Measurements from ENCODE around the gene PCSK2.

Gene PCSK2

DNA sequence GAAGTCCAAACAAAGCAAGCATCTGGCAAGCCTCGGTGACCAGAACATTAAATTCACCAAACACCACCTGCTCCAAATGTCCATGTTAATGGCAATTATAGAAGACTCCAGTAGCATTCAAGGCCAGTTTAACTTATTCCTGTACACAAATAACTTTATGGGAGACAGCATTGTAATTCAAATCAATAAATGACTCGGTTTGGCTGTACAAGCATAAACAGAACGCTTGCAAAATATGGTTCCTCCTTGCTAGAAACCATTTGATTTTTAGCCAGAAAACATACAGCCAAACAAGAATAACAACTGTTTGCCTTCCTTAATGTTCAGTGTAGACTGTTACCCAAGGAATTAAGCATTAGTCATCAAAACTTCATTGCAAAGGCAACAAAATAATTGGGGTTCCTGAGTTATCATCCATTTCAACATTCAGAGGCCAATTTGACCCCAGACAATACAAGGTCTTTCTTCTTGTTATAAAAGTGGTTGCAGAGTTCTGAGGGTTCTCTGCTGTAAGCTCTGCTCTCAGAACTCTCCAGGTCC, 179.3 kb downstream of the PCSK2 start:
- DNase-seq = no peak

DNA sequence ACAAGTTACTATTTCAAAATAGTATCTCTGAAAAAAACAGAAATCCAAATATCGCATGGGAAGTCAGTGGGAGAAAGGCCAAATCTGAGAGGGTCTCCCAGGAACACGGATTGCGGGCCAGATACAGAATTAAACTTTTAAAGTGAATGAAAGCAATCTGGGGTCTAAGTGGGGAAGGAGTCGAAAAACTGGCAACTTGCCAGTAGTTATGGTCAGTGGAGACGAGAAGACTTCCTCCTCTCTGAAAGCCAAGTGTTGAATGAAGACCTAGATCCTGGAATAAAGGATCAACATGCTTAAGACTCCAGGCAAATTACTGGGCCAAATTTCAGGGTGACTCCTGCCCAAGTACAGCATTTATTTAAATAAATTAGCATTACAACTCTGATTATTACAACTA, 180.7 kb downstream of the PCSK2 start:
- DNase-seq = no peak

DNA sequence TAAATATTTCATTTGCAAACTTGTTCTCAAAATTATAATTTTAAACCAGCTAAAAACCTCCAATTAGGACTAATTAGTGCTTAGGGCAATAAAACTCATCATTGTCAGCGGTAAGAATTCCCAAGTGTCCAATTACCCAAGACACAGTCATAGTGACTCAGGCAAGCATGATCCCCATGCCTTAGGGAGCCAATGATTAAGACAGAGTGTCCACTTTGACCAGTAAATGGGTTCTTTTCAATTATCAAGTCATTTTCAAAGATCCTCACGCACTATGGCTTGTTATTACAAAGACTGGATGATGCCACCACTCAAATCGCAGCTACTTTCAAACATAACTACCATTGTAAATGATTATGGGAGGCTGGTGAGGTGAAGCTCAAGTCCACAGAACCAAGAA, 190.4 kb downstream of the PCSK2 start:
- no peak for DNase-seq

DNA sequence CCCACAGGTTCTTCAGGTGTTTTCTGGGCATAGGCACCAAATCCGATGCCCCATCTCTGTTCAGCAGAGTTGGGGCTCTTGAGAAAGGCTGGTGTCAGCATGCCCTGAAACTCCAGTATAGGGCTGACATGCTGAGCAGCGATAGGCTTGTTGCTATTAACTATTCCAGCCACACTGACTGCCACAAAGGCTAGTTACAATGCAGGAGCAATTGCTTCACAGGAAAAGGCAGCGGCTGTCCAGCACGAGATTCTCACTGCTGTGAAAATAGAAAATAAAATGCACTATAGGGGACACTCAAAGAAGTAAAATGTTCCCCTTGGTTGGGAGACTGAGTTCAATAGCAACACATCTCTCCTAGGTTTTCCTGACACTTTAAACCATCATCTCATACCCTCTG, 191.9 kb downstream of the PCSK2 start:
- no peak for DNase-seq

DNA sequence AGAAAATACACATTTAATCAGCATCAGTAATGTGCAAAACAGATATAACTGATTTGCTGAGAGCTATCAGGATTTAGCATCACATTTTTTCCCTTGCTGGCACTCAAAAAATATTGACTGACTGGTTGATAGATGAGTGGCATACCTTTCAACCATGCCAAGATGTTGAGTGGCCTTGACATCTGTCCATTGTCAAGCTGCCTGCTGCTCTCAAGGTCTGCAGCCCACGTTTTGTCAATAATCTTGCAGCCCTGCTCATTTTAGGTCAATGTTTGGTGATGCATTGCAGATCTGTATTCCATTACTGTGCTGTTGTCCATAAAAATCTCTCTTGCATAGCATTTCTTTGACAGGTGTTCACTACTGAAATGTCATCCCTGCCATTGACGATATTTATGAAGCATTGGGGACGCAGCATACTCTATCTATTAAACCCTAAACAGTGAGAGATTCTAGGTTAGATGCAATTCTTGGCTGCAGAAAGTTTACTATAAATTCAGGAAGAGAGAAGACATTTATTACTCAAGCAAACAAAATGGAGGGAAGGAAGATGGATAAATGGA, 192.7 kb downstream of the PCSK2 start:
- peak; percentile 29 for DNase-seq

DNA sequence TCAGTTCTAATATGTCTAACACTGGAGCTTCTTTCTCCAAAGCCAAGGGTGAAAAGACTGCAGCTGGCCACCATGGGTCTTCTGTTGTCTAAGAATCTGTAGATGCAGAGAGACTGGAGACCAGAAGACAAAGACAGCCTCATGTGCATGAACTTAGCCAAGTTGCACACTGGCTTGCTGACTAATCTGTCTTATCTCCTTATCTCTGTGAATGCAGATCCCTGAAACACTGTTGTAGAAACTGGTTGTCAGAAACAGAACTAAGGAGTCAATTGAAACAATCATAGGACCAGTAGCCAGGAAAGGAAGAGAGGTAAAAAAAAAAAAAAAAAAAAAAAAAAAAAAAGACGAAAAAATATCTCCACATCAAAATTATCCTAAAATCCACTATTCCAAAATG, 194.7 kb downstream of the PCSK2 start:
- DNase-seq = no peak

DNA sequence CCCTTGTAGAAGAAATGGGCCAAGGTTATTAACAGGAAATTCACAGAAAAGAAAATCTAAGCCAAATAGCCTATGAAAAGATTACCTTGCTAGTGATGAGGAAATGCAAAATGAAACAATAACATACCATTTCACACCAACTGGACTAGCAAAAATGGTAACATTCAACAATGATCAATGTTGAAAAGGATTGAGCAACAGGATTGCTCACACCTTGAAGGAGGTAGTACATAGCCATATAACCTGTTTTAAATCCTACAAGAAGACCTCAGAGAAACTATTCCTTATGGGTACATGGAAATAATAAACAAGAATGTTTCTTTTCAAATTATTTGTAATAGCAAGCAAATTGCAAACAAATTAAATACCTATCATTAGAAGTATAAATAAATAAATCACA, 196.9 kb downstream of the PCSK2 start:
- DNase-seq = no peak

DNA sequence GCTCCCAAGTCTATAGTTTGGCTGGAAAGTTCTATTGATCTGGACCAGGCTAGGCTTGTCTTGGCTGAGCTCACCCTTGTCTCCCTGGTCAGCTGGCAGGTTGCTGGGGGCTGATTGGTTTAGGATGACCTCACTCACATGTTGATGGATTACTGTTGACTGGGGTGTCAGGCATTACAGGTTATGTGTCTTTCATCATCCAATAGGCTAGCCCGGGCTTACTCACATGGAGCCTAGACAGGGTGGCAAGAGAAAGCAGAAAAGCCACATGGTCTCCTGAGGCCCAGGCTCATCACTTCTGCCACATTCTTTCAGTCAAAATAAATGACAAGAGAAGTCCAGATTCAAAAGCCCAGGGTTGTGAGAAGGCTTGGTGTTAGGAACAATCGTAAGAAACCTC, 200.8 kb downstream of the PCSK2 start:
- no peak for DNase-seq

DNA sequence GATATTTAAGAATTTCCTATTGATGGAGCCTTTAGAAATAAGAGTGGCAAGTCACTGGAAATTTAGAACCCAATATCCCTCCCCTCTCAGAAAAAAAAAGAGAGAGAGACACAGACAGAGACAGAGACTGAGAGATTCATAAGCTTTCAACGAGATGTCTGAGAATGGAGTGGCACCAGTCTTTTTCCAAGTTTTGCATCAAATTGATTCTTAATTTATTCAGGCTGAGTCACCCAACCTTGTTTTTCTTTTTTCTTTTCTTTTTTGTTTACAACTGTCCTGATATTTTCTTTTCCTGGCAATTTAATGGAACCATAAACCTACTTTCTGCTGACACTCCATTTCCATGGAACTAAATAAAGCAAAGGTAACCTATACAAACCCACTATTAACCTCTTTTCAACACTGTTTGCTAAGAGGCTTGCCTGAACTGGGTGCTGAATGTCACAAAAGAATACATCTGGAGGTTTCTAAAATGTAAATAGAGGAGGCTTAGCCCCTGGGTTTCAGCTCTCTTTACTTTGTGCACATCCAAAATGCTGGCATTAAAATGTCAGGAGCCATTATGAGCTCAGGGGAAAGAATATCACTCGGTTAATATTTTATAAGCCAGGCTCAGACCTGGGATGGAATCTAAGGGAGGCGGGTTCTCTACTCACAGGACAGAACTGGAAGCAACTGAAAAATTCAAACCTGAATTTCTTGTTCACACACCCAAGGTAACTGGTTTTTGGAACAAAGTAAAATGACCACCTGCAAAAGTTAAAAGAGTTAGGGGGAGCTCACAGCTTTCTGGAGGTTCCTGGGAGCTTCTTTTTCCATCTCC, 203.5 kb downstream of the PCSK2 start:
- no peak for DNase-seq

DNA sequence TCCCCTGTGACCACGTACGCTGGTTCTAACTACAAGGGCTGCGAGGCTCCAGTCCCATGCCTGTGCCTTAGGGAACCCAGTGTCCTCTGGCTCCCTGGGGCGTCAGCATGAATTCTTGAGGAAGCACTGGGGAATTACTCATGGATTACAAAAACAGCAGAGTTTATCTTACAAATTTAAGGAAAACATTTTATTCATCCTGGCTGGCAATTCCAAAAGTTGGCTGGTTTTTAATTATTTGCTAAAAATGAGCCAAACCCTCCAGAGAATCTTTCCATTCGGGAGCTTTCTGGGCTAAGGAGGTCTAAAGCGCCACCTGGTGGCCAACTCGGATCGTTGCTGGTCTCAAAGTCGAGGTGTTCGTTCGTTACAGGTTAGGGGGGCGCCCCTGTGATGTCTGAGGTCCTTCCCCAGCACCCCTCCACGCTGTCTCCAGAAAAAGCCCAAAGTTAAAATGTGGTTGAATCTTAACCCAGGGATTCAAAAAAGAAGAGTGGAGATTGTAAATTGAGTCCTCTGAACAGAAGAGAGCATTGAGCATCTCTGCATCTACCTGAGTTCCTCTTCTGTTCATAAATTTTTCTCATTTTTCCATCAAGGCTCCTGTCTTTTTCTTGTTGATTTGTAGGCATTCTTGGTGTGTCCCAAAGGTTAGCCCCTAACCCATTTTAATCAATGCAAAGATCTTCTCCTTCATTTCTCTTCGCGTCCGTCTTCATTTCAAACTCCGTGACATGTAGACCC, 205.0 kb downstream of the PCSK2 start:
- peak; percentile 48 for DNase-seq

DNA sequence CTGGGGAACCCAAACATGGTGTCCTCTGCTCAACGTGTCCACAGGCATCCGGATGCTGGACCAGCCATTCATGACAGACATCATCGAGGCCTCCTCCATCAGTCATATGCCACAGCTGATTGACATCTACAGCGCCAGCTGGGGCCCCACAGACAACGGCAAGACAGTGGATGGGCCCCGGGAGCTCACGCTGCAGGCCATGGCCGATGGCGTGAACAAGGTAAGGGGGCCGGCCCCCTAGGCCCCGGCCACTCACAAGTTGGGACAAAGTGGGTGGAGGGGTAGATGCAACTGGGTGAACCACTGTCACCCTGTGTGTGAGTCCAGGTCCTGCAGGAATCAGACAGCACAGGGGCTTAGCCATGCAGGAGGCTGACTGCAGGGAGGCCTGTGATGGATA, 209.8 kb downstream of the PCSK2 start:
- DNase-seq = no peak

DNA sequence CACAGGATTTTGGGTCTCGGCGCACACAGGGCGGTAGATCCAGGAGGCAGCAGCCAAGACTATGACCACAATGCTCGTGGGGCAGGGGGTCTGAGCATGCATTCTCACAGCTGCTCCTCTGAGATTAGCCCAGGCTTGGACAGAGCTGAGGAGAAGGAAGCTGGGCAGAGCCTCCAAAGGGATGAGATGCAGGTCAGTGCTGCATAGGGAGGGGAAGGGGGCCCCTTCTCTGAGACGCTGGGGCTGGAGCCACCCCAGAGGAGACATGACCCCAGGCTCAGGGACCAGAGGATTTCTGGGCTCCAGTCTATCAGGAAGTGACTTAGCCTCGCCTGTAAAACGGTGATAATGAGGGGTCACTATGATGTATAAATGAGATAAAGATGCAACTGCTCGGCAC, 210.4 kb downstream of the PCSK2 start:
- DNase-seq = no peak

DNA sequence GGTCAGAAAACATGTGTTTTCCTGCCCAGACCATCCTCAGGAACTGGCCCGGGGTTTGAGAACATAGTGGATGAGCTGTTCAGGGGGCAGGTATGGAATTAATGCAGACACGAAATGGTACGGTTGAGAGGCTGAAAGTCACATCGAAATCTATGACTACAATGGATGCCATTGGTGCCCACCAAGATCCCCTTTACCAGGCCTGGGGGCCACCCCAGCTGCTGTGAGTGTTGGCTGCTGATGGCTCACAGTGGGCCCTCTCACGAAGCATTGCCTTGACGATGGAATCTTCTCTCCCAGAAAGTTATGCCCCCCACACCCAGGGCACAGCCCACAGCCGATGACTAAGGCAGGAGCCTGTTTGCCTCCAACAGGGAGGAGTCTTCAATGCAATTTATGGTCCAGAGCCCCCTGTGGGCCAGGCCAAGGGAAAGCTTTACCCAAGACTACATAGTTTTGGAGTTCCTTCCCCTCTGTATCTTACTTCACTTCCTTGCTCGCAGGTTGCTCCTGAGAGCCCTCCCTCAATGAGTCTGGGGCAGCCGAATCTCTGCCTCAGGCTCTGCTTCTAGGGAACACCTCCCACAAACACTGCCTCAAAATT, 211.7 kb downstream of the PCSK2 start:
- no peak for DNase-seq

DNA sequence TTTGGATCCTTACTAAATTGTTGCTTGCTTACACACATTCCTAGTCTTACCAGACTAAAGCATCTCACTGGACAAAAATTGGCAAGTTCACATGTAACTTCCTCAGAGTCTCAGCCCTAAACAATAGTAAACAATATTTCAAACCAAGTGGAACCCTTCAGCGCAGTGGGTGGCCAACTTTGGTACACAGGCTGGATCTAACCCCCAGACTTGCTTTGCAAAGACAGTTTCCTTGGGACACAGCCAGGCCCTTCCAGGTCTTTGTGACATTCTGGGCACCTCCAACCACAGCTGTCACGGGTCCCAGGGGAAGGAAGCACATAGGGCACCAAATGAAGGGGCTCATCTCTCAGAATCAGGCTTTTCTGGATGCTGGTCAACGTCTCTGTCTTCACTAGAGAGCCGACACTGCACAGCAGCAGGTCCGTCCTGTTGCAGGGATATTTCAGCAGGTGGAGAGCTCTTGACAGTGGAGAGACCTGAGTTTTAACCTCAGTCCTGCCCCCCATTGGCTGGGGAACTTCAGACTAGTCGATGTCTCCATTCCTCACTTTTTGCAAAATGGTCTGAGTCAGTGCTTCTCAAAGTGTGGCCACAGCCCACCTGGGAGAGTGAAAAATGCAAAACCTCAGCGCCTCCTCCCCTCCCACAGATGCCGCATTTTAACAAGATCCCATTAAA, 212.9 kb downstream of the PCSK2 start:
- DNase-seq = no peak

DNA sequence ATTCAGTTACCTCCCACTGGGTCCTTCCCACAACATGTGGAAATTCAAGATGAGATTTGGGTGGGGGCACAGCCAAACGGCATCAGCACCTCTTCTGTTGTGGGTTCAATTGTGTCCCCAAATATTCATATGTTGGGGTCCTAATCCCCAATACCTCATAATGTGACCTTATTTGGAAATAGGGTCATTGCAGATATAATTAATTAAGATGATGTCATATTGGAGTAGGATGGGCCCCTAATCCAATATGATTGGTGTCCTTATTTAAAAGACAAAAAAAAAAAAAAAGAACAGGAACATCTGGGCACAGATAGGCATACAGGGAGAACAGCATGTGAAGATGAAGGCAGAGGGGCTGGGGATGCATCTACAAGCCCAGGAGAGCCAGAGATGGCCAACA, 214.9 kb downstream of the PCSK2 start:
- DNase-seq = no peak

DNA sequence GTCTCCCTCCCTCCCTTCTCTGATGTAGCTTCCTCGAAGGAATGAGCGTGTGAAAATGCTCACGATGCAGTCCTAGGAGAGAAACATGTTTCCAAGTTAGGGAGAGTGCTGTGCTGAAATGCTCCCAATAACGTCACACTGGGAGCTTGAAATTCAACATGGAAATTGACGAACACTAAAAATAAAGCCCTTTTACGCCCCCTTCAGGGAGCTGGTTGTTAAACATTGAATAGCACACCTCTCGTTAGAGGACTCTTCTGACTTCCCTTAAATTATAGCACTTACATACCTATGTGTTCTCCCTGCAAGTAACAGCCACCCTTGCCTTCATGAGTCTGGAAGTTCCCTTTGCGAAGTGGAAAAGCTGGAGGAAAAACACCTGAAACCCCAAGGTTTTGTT, 215.7 kb downstream of the PCSK2 start:
- no peak for DNase-seq

DNA sequence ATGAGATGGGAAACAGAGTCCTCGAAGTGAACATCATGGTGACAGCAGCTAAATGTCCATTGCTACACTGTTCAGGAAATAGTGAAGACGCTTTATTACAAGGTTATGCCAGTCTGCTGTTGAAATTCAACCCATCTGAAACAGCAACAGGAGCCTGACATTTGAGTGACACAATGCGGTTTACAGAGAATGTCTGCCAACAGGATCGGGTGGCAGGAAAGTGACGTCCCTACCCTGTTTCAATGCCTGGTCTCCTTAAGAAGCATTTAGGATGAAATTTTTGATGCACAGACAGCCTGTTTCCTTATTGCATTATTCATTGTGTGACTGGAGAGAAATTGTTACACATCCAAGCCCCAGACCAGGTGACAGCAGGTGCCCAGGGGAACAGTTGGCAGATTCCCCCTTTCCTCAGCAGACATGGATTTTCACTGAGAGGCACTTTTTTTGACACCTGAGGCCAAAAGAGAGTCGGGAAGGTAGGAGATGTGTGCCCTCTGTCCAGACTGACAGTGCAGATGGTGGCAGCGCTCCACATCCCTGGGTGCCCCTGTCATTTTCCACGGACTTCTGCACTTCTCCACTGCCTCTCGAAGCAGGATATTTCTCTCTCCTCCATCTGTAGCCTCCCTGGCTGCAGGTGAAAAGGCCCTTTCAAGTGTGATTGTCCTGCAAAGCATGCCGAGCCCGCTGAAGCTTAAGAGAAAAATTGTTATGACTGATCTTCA, 216.5 kb downstream of the PCSK2 start:
- peak; percentile 52 for DNase-seq

DNA sequence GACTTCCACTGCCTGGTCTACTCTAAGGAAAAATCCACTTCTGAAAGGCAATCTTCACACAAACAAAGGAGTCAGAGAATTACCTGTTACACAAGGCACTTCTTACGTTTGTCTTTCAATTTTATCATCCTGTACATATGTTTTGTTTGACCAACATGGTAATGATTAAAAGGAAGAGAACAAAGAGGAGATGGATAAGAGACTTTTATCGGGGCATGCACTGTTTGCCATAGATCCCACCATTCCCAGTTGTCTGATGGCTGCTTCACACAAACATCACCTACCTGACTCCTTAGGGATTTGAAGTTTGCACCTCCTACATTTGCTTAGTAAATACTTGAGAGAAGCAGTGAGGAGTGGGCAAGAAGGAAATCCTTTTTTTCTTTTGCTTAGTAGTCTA, 217.3 kb downstream of the PCSK2 start:
- DNase-seq = no peak

DNA sequence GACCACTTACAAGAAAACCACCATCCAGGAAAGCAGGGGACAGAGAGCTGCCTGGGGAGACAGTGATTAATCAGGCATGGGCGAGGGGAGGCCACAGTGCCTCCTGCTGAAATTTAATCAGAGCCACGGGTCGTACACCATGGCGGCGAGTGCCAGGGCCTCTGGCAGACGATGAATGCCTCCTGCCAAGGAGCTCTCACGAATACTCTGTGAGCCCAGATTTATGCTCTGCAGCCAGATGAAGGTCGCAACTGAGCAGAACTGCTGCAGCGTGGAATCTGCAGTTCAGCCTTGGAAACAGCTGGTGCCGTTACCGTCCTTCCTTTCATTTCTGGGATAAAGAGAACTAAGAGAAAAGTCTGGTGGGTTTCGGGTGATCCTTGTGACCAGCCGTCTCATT, 218.7 kb downstream of the PCSK2 start:
- DNase-seq = no peak

DNA sequence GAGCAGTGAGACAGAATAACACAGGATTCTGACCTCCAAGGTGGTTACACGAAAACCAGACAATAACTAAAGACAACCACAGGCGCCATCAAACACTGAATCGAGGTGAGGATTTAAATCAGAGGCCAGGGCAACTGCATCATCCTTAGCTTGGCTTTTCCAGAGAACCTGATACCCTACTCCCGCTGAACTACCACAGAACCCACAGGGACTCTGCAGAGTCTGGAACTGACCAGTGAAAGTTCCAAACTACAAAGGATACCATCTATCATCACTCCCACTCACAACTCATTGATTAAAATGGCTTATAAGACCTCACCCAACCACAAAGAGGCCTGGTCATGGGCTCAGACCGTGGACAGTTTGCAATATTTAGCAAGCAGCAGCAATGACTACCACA, 219.3 kb downstream of the PCSK2 start:
- no peak for DNase-seq

DNA sequence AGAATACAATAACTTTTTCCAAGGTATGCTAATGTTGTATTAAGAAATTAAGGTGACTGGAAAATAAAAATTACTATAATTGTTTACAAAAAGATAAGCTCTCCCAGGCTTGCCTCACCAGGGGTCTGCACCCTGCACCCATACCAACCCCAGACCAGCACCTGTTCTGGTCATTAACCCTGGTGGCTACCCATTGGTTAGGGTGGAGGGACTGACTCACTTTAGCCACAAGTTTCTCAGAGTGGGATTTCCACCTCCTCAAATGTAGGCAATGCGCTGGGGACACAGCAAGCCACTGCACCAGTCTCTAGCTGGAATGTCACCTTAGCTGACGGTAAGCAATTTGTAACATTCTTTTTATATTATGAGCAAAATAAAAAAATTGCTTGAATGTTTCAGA, 221.2 kb downstream of the PCSK2 start:
- no peak for DNase-seq

DNA sequence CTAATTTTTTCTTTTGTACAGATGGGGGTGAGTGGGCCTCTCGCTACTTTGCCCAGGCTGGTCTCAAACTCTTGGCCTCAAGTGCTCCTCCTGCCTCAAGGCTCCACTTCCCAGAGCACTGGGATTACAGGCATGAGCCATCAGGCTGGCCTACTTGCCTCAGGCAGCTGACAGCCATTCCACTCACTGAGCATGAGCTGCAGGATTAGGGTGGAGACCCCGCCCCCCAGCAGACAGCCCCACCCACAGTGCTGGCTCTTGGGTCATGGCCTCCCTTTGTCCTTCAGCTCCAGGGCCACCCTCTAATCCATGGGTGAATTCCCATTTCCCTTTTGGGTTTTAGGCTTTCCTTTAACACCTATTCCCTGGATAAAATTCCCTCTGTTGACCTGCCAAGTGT, 222.2 kb downstream of the PCSK2 start:
- no peak for DNase-seq
